ENCODE results near the gene GFAP. TPM values are rescaled to one million over a fixed set of nuclear protein-coding genes. Genes with fewer than 3 reads are reported as not detected.
A peak's percentile ranks its signal among the peaks of the same experiment; 100 is the strongest.

The GFAP gene
- 1 to 10 TPM in 1 of 4 donors, under 1 TPM in 2, not detected in 1; 0.32 to 1.3 (median 0.45) TPM for polyA plus RNA-seq
- long read RNA-seq, donor 1, result 0 reads
- long read RNA-seq, donor 2, result 0 reads
- long read RNA-seq, donor 3, result 0 reads
- long read RNA-seq, donor 4, result 0 reads
- long read RNA-seq, donor 5, result 0 reads
- long read RNA-seq, donor 6, result 0 reads
- long read RNA-seq, donor 7, partial matches to known transcripts, result 8 of 12 reads
- long read RNA-seq, donor 7, other reads (novel, unspliced or antisense), result 0 of 12 reads
- long read RNA-seq, donor 8, result 0 reads
- long read RNA-seq, donor 9, result 0 reads
- long read RNA-seq, donor 10, result 0 reads

DNA sequence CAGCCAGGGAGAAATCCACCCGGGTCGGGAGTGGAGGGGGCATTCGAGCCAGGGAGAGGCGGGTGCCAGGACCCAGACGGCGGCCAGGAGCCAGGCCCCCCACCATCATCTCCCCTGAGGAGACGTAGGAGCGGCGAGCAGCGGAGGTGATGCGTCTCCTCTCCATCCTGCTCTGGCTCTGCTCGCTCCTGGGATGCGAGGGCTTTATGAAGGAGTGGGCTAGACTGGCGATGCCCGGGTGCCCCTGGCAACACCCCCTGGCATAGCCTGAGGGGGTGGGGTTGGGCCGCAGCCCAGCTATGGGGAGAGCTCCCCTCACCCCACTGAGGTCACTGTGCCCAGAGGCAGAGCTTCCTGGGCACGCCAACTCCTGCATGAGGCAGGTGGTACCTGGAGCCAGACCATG lies at the start of gene GFAP:
GFAP (minus strand) TSS at position 180 of the 406 bp plus-strand sequence; CDS start at position 166, 14 bp downstream.
- WGBS, 3 donors, result 80 to 87% (median 84%) methylated on average over 16 to 17 of the region's 17 CpGs
- Histone ChIP-seq H3K27ac (ENCODE audit: low read depth in 1 of 3, low read length in 2 of 3) (no peak within 1 kb of the TSS), H3K27me3 (ENCODE audit: control insufficient read depth in 3 of 3, insufficient read depth in 3 of 3, low read length in 3 of 3) (peaks cover 0 to 22% (median 0%) of the 10 kb centered on the region in 3 donors), H3K9me3 (ENCODE audit: control insufficient read depth in 2 of 2, insufficient read depth in 1 of 2, low read depth in 1 of 2, low read length in 1 of 2) (no peaks in the 10 kb centered on the region), H3K4me3 (ENCODE audit: low read depth in 1 of 3, low read length in 3 of 3) (no peak within 1 kb of the TSS), H3K4me1 (ENCODE audit: control insufficient read depth in 3 of 3, insufficient read depth in 2 of 3, low read depth in 1 of 3, low read length in 2 of 3) (peaks cover 0 to 9% (median 0%) of the 10 kb centered on the region in 3 donors), H3K36me3 (ENCODE audit: control insufficient read depth in 3 of 3, insufficient read depth in 2 of 3, low read depth in 1 of 3, low read length in 3 of 3) (no peaks in the 10 kb centered on the region)
- no peak for DNase-seq
- FAIRE-seq, result no peak

DNA sequence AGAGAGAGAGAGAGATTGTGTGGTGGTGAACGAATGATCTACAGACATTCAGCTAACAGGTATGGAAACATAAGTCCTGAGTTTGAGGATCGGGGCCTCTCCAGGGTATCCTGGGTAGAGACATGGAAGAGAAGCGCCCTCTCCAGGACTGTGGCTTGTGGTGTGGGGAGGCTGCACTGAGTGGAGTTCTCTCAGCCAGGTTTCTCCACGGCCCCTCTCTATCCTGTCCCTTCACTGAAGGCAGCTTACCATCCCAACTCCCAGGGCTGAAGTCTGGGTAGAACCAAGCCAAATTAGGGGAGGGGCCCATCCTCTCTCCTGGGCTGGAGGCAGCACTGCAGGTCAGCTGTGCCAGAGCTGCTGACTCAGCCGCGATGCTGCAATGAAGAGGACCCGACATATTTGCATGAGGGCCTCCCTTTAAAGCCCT lies 46.6 kb upstream of the GFAP start:
- Histone ChIP-seq H3K4me3 (ENCODE audit: low read depth in 1 of 3, low read length in 3 of 3) (no peak overlapping the region), H3K27ac (ENCODE audit: low read depth in 1 of 3, low read length in 2 of 3) (no peak overlapping the region), H3K9me3 (ENCODE audit: control insufficient read depth in 2 of 2, insufficient read depth in 1 of 2, low read depth in 1 of 2, low read length in 1 of 2) (peaks cover 0 to 2% of the 10 kb centered on the region in 2 donors), H3K4me1 (ENCODE audit: control insufficient read depth in 3 of 3, insufficient read depth in 2 of 3, low read depth in 1 of 3, low read length in 2 of 3) (peaks cover 0 to 4% (median 1%) of the 10 kb centered on the region in 3 donors), H3K36me3 (ENCODE audit: control insufficient read depth in 3 of 3, insufficient read depth in 2 of 3, low read depth in 1 of 3, low read length in 3 of 3) (no peaks in the 10 kb centered on the region), H3K27me3 (ENCODE audit: control insufficient read depth in 3 of 3, insufficient read depth in 3 of 3, low read length in 3 of 3) (peaks cover 0 to 60% (median 18%) of the 10 kb centered on the region in 3 donors)
- no peak for FAIRE-seq
- WGBS, 3 donors, result 61 to 73% (median 70%) methylated on average over 7 of the region's 7 CpGs
- no peak for DNase-seq

DNA sequence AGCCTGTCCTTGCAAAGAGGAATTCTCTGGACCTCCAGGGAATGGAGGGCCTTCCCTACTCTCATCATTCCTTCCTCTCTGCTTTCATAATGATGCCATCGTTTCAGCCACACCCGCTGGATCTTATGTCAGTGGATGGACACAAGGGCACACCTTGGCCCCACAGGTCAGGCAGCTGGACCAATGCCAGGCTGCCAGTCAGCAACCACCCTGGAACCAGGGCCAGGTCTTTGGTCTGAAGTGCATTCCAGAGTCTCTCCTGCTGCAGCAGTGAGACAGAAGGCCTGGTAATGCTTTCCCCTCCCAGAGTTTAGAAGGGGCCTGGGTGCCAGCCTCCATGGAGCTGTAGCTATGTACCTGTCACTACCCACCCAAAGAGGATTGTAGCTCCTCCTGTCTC lies 45.4 kb upstream of the GFAP start:
- Histone ChIP-seq H3K4me1 (ENCODE audit: control insufficient read depth in 3 of 3, insufficient read depth in 2 of 3, low read depth in 1 of 3, low read length in 2 of 3) (peaks cover 0 to 4% (median 4%) of the 10 kb centered on the region in 3 donors), H3K27ac (ENCODE audit: low read depth in 1 of 3, low read length in 2 of 3) (no peak overlapping the region), H3K27me3 (ENCODE audit: control insufficient read depth in 3 of 3, insufficient read depth in 3 of 3, low read length in 3 of 3) (peaks cover 0 to 47% (median 9%) of the 10 kb centered on the region in 3 donors), H3K36me3 (ENCODE audit: control insufficient read depth in 3 of 3, insufficient read depth in 2 of 3, low read depth in 1 of 3, low read length in 3 of 3) (no peaks in the 10 kb centered on the region), H3K4me3 (ENCODE audit: low read depth in 1 of 3, low read length in 3 of 3) (no peak overlapping the region), H3K9me3 (ENCODE audit: control insufficient read depth in 2 of 2, insufficient read depth in 1 of 2, low read depth in 1 of 2, low read length in 1 of 2) (no peaks in the 10 kb centered on the region)
- peak in 1 of 2 donors; percentile 40 for DNase-seq
- WGBS, 3 donors, result 53 to 65% (median 56%) methylated on average over 2 of the region's 2 CpGs
- no peak for FAIRE-seq

DNA sequence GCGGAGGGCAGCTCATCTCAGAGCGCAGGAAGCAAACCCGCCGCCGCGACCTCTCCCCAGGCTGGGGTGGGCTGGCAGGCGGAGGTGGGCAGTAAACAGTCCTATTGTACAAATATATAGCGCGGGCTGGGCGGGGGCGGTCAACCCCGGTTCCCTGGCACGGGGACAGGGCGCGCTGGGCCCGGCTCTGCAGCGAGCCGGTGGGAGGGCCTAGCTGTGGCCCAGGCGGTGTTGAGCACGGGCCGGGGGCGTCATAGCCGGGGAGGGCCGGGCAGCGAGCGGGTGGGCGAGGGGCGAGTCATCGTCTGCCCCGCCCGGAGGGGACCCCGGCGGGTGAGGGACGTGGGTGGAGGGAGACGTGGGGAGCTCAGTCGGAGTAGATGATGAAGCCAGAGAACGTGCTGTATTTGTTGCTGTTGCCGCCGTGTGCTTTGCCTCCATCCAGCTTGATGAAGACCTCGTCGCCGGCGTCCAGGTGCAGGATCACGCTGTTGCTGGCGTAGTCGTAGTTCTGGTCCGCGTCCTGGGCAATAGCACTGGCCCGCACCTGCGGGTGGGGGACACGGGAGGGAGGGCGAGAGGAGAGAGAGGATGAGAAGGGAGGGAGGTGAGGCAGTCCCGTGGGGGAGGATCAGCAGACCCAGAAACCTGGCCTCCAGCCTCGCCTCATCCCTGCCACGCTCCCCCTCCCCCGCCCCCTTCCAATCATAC lies 44.7 kb upstream of the GFAP start:
- no peaks in the 10 kb centered on the region for H3K9me3 ChIP-seq (ENCODE audit: control insufficient read depth in 2 of 2, insufficient read depth in 1 of 2, low read depth in 1 of 2, low read length in 1 of 2)
- no peak for DNase-seq
- WGBS, 3 donors, result 13 to 23% (median 19%) methylated on average over 40 to 56 of the region's 56 CpGs
- H3K4me3 ChIP-seq (ENCODE audit: low read depth in 1 of 3, low read length in 3 of 3), result no peak overlapping the region
- H3K36me3 ChIP-seq (ENCODE audit: control insufficient read depth in 3 of 3, insufficient read depth in 2 of 3, low read depth in 1 of 3, low read length in 3 of 3), result no peaks in the 10 kb centered on the region
- FAIRE-seq, result no peak
- peaks cover 0 to 41% (median 4%) of the 10 kb centered on the region in 3 donors for H3K27me3 ChIP-seq (ENCODE audit: control insufficient read depth in 3 of 3, insufficient read depth in 3 of 3, low read length in 3 of 3)
- no peak overlapping the region for H3K27ac ChIP-seq (ENCODE audit: low read depth in 1 of 3, low read length in 2 of 3)
- H3K4me1 ChIP-seq (ENCODE audit: control insufficient read depth in 3 of 3, insufficient read depth in 2 of 3, low read depth in 1 of 3, low read length in 2 of 3), result peaks cover 0 to 4% (median 4%) of the 10 kb centered on the region in 3 donors

- FAIRE-seq (no peak), DNase-seq (peak in 1 of 2 donors; percentile 15)
- Histone ChIP-seq H3K27ac (ENCODE audit: low read depth in 1 of 3, low read length in 2 of 3) (no peak overlapping the region), H3K36me3 (ENCODE audit: control insufficient read depth in 3 of 3, insufficient read depth in 2 of 3, low read depth in 1 of 3, low read length in 3 of 3) (no peaks in the 10 kb centered on the region), H3K4me3 (ENCODE audit: low read depth in 1 of 3, low read length in 3 of 3) (no peak overlapping the region), H3K27me3 (ENCODE audit: control insufficient read depth in 3 of 3, insufficient read depth in 3 of 3, low read length in 3 of 3) (peaks cover 0 to 30% (median 2%) of the 10 kb centered on the region in 3 donors), H3K4me1 (ENCODE audit: control insufficient read depth in 3 of 3, insufficient read depth in 2 of 3, low read depth in 1 of 3, low read length in 2 of 3) (peaks cover 0 to 4% (median 4%) of the 10 kb centered on the region in 3 donors), H3K9me3 (ENCODE audit: control insufficient read depth in 2 of 2, insufficient read depth in 1 of 2, low read depth in 1 of 2, low read length in 1 of 2) (no peaks in the 10 kb centered on the region)
- WGBS, 3 donors, result 43 to 67% (median 52%) methylated on average over 8 of the region's 8 CpGs
Observed at GRCh38 chr17:44956998-44957981, 42.0 kb upstream of the GFAP start.

- H3K9me3 ChIP-seq (ENCODE audit: control insufficient read depth in 2 of 2, insufficient read depth in 1 of 2, low read depth in 1 of 2, low read length in 1 of 2), result no peaks in the 10 kb centered on the region
- no peak overlapping the region for H3K27ac ChIP-seq (ENCODE audit: low read depth in 1 of 3, low read length in 2 of 3)
- H3K27me3 ChIP-seq (ENCODE audit: control insufficient read depth in 3 of 3, insufficient read depth in 3 of 3, low read length in 3 of 3), result peaks cover 0 to 26% (median 2%) of the 10 kb centered on the region in 3 donors
- H3K4me1 ChIP-seq (ENCODE audit: control insufficient read depth in 3 of 3, insufficient read depth in 2 of 3, low read depth in 1 of 3, low read length in 2 of 3), result peaks cover 0 to 4% (median 4%) of the 10 kb centered on the region in 3 donors
- DNase-seq (no peak), FAIRE-seq (no peak)
- 73 to 75% (median 75%) methylated on average over 8 of the region's 8 CpGs for WGBS, 3 donors
- H3K36me3 ChIP-seq (ENCODE audit: control insufficient read depth in 3 of 3, insufficient read depth in 2 of 3, low read depth in 1 of 3, low read length in 3 of 3), result no peaks in the 10 kb centered on the region
- no peak overlapping the region for H3K4me3 ChIP-seq (ENCODE audit: low read depth in 1 of 3, low read length in 3 of 3)
Observed at GRCh38 chr17:44955674-44956425, 40.5 kb upstream of the GFAP start.

DNA sequence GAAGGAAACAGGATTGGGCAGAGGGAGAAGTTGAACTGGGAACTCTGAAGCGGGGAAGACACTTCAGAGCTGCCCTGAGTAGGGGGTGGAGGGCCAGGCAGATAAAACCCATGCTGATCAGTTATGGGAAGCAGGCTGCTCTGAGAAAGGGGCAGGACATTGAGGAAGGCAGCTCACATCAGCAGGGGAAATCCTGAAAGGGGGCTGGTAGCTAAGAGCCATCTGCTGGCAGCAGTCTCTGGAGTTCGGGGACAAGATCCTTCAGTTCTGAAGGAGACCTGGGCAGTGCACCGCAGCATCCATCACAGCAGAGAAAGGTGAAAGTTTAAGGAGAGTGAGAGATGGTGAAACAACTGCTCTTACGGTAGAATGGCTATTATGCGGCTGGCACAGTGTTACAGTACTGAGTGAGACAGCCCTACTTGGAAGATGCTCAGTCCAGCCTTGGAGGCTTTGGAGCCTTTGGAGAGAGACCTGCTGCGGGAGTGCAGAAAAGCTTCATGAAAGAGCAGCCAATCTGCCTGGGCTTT lies 37.7 kb upstream of the GFAP start:
- Histone ChIP-seq H3K36me3 (ENCODE audit: control insufficient read depth in 3 of 3, insufficient read depth in 2 of 3, low read depth in 1 of 3, low read length in 3 of 3) (no peaks in the 10 kb centered on the region), H3K27ac (ENCODE audit: low read depth in 1 of 3, low read length in 2 of 3) (no peak overlapping the region), H3K4me3 (ENCODE audit: low read depth in 1 of 3, low read length in 3 of 3) (no peak overlapping the region), H3K9me3 (ENCODE audit: control insufficient read depth in 2 of 2, insufficient read depth in 1 of 2, low read depth in 1 of 2, low read length in 1 of 2) (no peaks in the 10 kb centered on the region), H3K4me1 (ENCODE audit: control insufficient read depth in 3 of 3, insufficient read depth in 2 of 3, low read depth in 1 of 3, low read length in 2 of 3) (peaks cover 0 to 7% (median 4%) of the 10 kb centered on the region in 3 donors), H3K27me3 (ENCODE audit: control insufficient read depth in 3 of 3, insufficient read depth in 3 of 3, low read length in 3 of 3) (peaks cover 0 to 4% (median 2%) of the 10 kb centered on the region in 3 donors)
- no peak for DNase-seq
- 78 to 82% (median 79%) methylated on average over 6 of the region's 6 CpGs for WGBS, 3 donors
- no peak for FAIRE-seq
